ENCODE measurements around the gene ANO2.
"Not testable (repeated sequence)": the region's sequence is repeated elsewhere in the genome, so short reads cannot be mapped to it uniquely, and the experiment has no call there.

The ANO2 gene

GRCh38 chr12:5537771-5538170 lies 407.3 kb downstream of the ANO2 start:
- DNase-seq (ENCODE audit: low read depth, low spot score): no peak
- TF ChIP-seq SUZ12 (IDR thresholded peaks at IDR 0.05; ENCODE audit: extremely low read depth, insufficient read depth, insufficient read length) (no peak), ZNF274 (IDR thresholded peaks at IDR 0.05; ENCODE audit: low read depth, low read length) (no peak)
- Histone ChIP-seq H3K9me3 (ENCODE audit: insufficient read depth, low read length) (peaks cover 64% of the 10 kb centered on the region), H3K27me3 (ENCODE audit: insufficient read depth, insufficient read length) (peaks cover 2% of the 10 kb centered on the region), H3K4me1 (ENCODE audit: insufficient read depth, insufficient read length) (peaks cover 5% of the 10 kb centered on the region), H3K9ac (ENCODE audit: insufficient read length, low read depth) (no peak overlapping the region), H3K36me3 (ENCODE audit: insufficient read depth, insufficient read length, low read length) (no peaks in the 10 kb centered on the region), H3K4me3 (ENCODE audit: insufficient read length, low read depth) (no peak overlapping the region)

GRCh38 chr12:5537026-5537615 lies 407.9 kb downstream of the ANO2 start:
- not testable (repeated sequence) for H3K36me3 ChIP-seq (ENCODE audit: insufficient read depth, insufficient read length, low read length); H3K9ac ChIP-seq (ENCODE audit: insufficient read length, low read depth); H3K4me3 ChIP-seq (ENCODE audit: insufficient read length, low read depth); H3K27me3 ChIP-seq (ENCODE audit: insufficient read depth, insufficient read length); H3K4me1 ChIP-seq (ENCODE audit: insufficient read depth, insufficient read length)
- peak; percentile 78 for DNase-seq (ENCODE audit: low read depth, low spot score)
- peaks cover 62% of the 10 kb centered on the region for H3K9me3 ChIP-seq (ENCODE audit: insufficient read depth, low read length)

GRCh38 chr12:5535541-5535940 lies 409.5 kb downstream of the ANO2 start:
- Histone ChIP-seq H3K27me3 (ENCODE audit: insufficient read depth, insufficient read length) (peaks cover 2% of the 10 kb centered on the region), H3K36me3 (ENCODE audit: insufficient read depth, insufficient read length, low read length) (no peaks in the 10 kb centered on the region), H3K4me3 (ENCODE audit: insufficient read length, low read depth) (no peak overlapping the region), H3K9ac (ENCODE audit: insufficient read length, low read depth) (no peak overlapping the region), H3K9me3 (ENCODE audit: insufficient read depth, low read length) (peaks cover 48% of the 10 kb centered on the region; the same call in 1 of the 2 replicates), H3K4me1 (ENCODE audit: insufficient read depth, insufficient read length) (peaks cover 5% of the 10 kb centered on the region)
- DNase-seq (ENCODE audit: low read depth, low spot score): no peak
- TF ChIP-seq SUZ12 (IDR thresholded peaks at IDR 0.05; ENCODE audit: extremely low read depth, insufficient read depth, insufficient read length): no peak

- H3K9me3 ChIP-seq (ENCODE audit: insufficient read depth, low read length): peaks cover 45% of the 10 kb centered on the region
- no peak for DNase-seq (ENCODE audit: low read depth, low spot score)
- peaks cover 5% of the 10 kb centered on the region for H3K4me1 ChIP-seq (ENCODE audit: insufficient read depth, insufficient read length)
- TF ChIP-seq ZNF274 (IDR thresholded peaks at IDR 0.05; ENCODE audit: low read depth, low read length): no peak
- TF ChIP-seq SUZ12 (IDR thresholded peaks at IDR 0.05; ENCODE audit: extremely low read depth, insufficient read depth, insufficient read length): no peak
- no peak for TF ChIP-seq YY1 (IDR thresholded peaks at IDR 0.05; ENCODE audit: insufficient read depth, insufficient read length)
- no peak overlapping the region for H3K4me3 ChIP-seq (ENCODE audit: insufficient read length, low read depth)
- H3K27me3 ChIP-seq (ENCODE audit: insufficient read depth, insufficient read length): peaks cover 2% of the 10 kb centered on the region
- no peak overlapping the region for H3K9ac ChIP-seq (ENCODE audit: insufficient read length, low read depth)
- no peaks in the 10 kb centered on the region for H3K36me3 ChIP-seq (ENCODE audit: insufficient read depth, insufficient read length, low read length)
Measured at GRCh38 chr12:5534426-5535199, 410.4 kb downstream of the ANO2 start.

- Histone ChIP-seq H3K9ac (ENCODE audit: insufficient read length, low read depth) (no peak overlapping the region), H3K27me3 (ENCODE audit: insufficient read depth, insufficient read length) (peaks cover 2% of the 10 kb centered on the region), H3K9me3 (ENCODE audit: insufficient read depth, low read length) (peaks cover 46% of the 10 kb centered on the region), H3K36me3 (ENCODE audit: insufficient read depth, insufficient read length, low read length) (no peaks in the 10 kb centered on the region), H3K4me1 (ENCODE audit: insufficient read depth, insufficient read length) (peaks cover 5% of the 10 kb centered on the region), H3K4me3 (ENCODE audit: insufficient read length, low read depth) (no peak overlapping the region)
- DNase-seq (ENCODE audit: low read depth, low spot score): no peak
- TF ChIP-seq ZNF274 (IDR thresholded peaks at IDR 0.05; ENCODE audit: low read depth, low read length): no peak
- no peak for TF ChIP-seq SUZ12 (IDR thresholded peaks at IDR 0.05; ENCODE audit: extremely low read depth, insufficient read depth, insufficient read length)
- no peak for TF ChIP-seq YY1 (IDR thresholded peaks at IDR 0.05; ENCODE audit: insufficient read depth, insufficient read length)
Measured at GRCh38 chr12:5533368-5533767, 411.7 kb downstream of the ANO2 start.

GRCh38 chr12:5525783-5526367 lies 419.2 kb downstream of the ANO2 start:
- no peaks in the 10 kb centered on the region for H3K4me1 ChIP-seq (ENCODE audit: insufficient read depth, insufficient read length)
- no peak overlapping the region for H3K9ac ChIP-seq (ENCODE audit: insufficient read length, low read depth)
- H3K9me3 ChIP-seq (ENCODE audit: insufficient read depth, low read length): peaks cover 15% of the 10 kb centered on the region
- H3K36me3 ChIP-seq (ENCODE audit: insufficient read depth, insufficient read length, low read length): no peaks in the 10 kb centered on the region
- no peak overlapping the region for H3K4me3 ChIP-seq (ENCODE audit: insufficient read length, low read depth)
- TF ChIP-seq YY1 (IDR thresholded peaks at IDR 0.05; ENCODE audit: insufficient read depth, insufficient read length) (no peak), ZNF274 (IDR thresholded peaks at IDR 0.05; ENCODE audit: low read depth, low read length) (no peak), SUZ12 (IDR thresholded peaks at IDR 0.05; ENCODE audit: extremely low read depth, insufficient read depth, insufficient read length) (no peak)
- no peaks in the 10 kb centered on the region for H3K27me3 ChIP-seq (ENCODE audit: insufficient read depth, insufficient read length)
- no peak for DNase-seq (ENCODE audit: low read depth, low spot score)

- DNase-seq (ENCODE audit: low read depth, low spot score): no peak
- no peaks in the 10 kb centered on the region for H3K27me3 ChIP-seq (ENCODE audit: insufficient read depth, insufficient read length)
- no peak overlapping the region for H3K9ac ChIP-seq (ENCODE audit: insufficient read length, low read depth)
- H3K36me3 ChIP-seq (ENCODE audit: insufficient read depth, insufficient read length, low read length): no peaks in the 10 kb centered on the region
- H3K4me1 ChIP-seq (ENCODE audit: insufficient read depth, insufficient read length): no peaks in the 10 kb centered on the region
- TF ChIP-seq ZNF274 (IDR thresholded peaks at IDR 0.05; ENCODE audit: low read depth, low read length): no peak
- TF ChIP-seq YY1 (IDR thresholded peaks at IDR 0.05; ENCODE audit: insufficient read depth, insufficient read length): no peak
- no peak for TF ChIP-seq SUZ12 (IDR thresholded peaks at IDR 0.05; ENCODE audit: extremely low read depth, insufficient read depth, insufficient read length)
- peaks cover 11% of the 10 kb centered on the region for H3K9me3 ChIP-seq (ENCODE audit: insufficient read depth, low read length)
- H3K4me3 ChIP-seq (ENCODE audit: insufficient read length, low read depth): no peak overlapping the region
Measured at GRCh38 chr12:5524769-5525436, 420.2 kb downstream of the ANO2 start.
